Kidney (tissue), 14 donors: ENCODE measurements around the gene PRKACG. TPM values are rescaled to one million over a fixed set of nuclear protein-coding genes. Genes with fewer than 3 reads are reported as not detected.
A peak's percentile ranks its signal among the peaks of the same experiment; 100 is the strongest.

Source experiments
- DNase-seq, 5 donors: peaks; one replicate each; pipeline ENCODE4 v3.0.0-alpha.2; 2013 to 2020
- FAIRE-seq: peaks from 2 replicates; lab custom pipeline; 2012; peaks lifted over from hg19 to GRCh38; lab: Jason Lieb, UNC
- H3K27ac ChIP-seq, 2 donors: one replicate each; pipeline ENCODE4 v1.7.0; 2013; ENCODE audit warnings: low read depth in 2 of 2, low read length in 2 of 2, inconsistent platforms in 1 of 2
- H3K27me3 ChIP-seq: one replicate; pipeline ENCODE4 v1.7.1; 2013; ENCODE audit warnings: low read length, inconsistent platforms; ENCODE audit not compliant: control insufficient read depth, insufficient read depth
- H3K36me3 ChIP-seq, 3 donors: one replicate each; pipeline versions ENCODE4 v1.7.0 to v1.7.1; 2013; ENCODE audit warnings: low read length in 3 of 3, control low read depth in 1 of 3, inconsistent platforms in 1 of 3; ENCODE audit not compliant: insufficient read depth in 3 of 3, control insufficient read depth in 2 of 3
- H3K4me1 ChIP-seq, 3 donors: one replicate each; pipeline versions ENCODE4 v1.7.0 to v1.7.1; 2013; ENCODE audit warnings: low read length in 3 of 3, inconsistent platforms in 1 of 3, low read depth in 1 of 3; ENCODE audit not compliant: control insufficient read depth in 2 of 3, insufficient read depth in 2 of 3
- H3K4me3 ChIP-seq, 3 donors: one replicate each; pipeline versions ENCODE4 v1.7.0 to v1.8.1; 2013; ENCODE audit warnings: low read length in 3 of 3, control low read depth in 1 of 3, inconsistent platforms in 1 of 3
- H3K9ac ChIP-seq, 3 donors: one replicate each; pipeline versions ENCODE4 v1.7.0 to v1.7.1; 2013; ENCODE audit warnings: low read length in 3 of 3, control low read depth in 1 of 3, inconsistent platforms in 1 of 3
- H3K9me3 ChIP-seq, 3 donors: one replicate each; pipeline versions ENCODE4 v1.7.0 to v1.7.1; 2013; ENCODE audit warnings: low read length in 3 of 3, control low read depth in 1 of 3, inconsistent platforms in 1 of 3; ENCODE audit not compliant: control insufficient read depth in 2 of 3, insufficient read depth in 1 of 3
- intact Hi-C: fragments of 100-400 bp; cut with DNase I; formaldehyde crosslinking; loops from one replicate; pipeline ENCODE4 v1.11.1; 2022
- polyA plus RNA-seq: library from polyadenylated mRNA; stranded (reverse); fragments of 350-450 nt; fragmentation: Illumina TruSeq; extraction: RNeasy Lipid Tissue Mini Kit (QIAGEN cat#74804); gene quantifications from one replicate; pipeline ENCODE4 v1.2.3, GENCODE V29; 2014; ENCODE audit warnings: low read depth, low replicate concordance; ENCODE audit not compliant: insufficient read depth
- total RNA-seq: library from RNA; stranded (reverse); fragmentation: NEBNext Ultra II Directional; extraction: Animal tissue kit (Norgen Biotek cat#: 25700); gene quantifications from one replicate; pipeline ENCODE4 v1.2.1, GENCODE V29; 2021
- TF ChIP-seq, protein P1 (sequence below): IDR thresholded peaks from 3 replicates; pipeline ENCODE4 v1.5.1; 2012; ENCODE audit warnings: mild to moderate bottlenecking, moderate library complexity, borderline replicate concordance; ENCODE audit not compliant: insufficient read depth; ENCODE audit errors: extremely low read depth
- donor health status: control.
- donor health status: control.
- donor health status: control.
- donor health status: control.
- donor health status: control.
- donor health status: DM: yes; HTN: yes; CAD: no.
- donor health status: Normal renal cell carcinoma (clear cell type).

PRKACG gene
- total and polyA plus RNA-seq, 2 donors from 2014 or later, result not detected

DNA sequence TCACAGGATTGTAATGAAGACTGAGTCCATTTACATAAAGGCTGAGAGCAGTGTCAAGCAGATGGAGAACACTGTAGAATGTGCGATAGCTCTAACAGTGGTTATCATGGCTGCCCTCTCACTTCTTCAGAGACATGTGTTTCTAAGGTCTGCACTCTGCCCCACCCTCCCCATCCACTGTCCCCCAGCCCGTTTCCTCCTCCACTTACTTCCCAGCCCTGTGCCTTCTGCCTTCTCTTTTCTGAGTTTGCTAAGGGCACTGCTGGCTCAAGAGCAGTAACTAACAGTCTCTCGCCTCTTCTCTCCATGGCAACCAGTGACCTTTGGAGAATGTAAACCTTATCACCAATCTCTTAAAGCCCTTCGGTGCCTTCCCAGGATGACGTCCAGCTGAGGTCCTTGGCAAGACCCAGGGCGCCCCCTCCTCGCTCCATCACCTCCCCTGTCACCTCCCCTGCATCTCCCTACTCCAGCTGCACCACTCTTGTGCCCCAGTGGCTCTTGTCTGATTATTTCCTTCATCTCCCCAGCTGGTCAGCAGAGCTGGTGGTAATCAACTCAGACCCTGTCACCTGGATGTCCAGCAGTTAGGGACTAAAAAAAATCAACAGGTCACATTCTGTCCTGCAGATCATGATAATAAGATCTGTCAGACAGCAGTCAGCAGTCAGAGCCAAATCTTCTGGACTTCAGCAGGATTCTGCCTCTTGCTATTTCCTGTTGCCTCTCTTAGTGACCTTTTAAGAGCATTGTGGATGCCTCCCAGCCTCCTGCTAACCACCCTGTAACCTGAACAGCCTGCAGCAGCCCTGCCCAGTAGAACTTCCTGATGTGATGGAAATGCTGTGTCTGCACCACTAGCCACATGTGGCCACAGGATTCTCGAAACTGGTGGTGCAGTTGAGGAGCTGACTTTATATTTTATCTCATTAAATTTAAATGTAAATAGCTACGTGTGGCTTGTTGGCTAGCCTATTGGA is 30.6 kb upstream of the PRKACG start:
- no peak overlapping the region for H3K4me3 ChIP-seq
- DNase-seq (peak in 3 of 5 donors; percentile 51 to 58 (median 56)), FAIRE-seq (no peak)
- H3K4me1 ChIP-seq, result peaks cover 0 to 6% (median 5%) of the 10 kb centered on the region in 3 donors
- no peaks in the 10 kb centered on the region for H3K9me3 ChIP-seq
- TF ChIP-seq, protein P1, sequence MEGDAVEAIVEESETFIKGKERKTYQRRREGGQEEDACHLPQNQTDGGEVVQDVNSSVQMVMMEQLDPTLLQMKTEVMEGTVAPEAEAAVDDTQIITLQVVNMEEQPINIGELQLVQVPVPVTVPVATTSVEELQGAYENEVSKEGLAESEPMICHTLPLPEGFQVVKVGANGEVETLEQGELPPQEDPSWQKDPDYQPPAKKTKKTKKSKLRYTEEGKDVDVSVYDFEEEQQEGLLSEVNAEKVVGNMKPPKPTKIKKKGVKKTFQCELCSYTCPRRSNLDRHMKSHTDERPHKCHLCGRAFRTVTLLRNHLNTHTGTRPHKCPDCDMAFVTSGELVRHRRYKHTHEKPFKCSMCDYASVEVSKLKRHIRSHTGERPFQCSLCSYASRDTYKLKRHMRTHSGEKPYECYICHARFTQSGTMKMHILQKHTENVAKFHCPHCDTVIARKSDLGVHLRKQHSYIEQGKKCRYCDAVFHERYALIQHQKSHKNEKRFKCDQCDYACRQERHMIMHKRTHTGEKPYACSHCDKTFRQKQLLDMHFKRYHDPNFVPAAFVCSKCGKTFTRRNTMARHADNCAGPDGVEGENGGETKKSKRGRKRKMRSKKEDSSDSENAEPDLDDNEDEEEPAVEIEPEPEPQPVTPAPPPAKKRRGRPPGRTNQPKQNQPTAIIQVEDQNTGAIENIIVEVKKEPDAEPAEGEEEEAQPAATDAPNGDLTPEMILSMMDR, result no peak
- intact Hi-C loops, result no loop called here
- H3K27me3 ChIP-seq, result no peaks in the 10 kb centered on the region
- no peak overlapping the region for H3K9ac ChIP-seq
- peak overlapping the region in 1 of 2 donors; percentile 22 for H3K27ac ChIP-seq
- peaks cover 0 to 7% (median 4%) of the 10 kb centered on the region in 3 donors for H3K36me3 ChIP-seq

GRCh38 chr9:69040646-69041045 is 26.7 kb upstream of the PRKACG start:
- Histone ChIP-seq H3K27me3 (no peaks in the 10 kb centered on the region), H3K4me3 (no peak overlapping the region), H3K9ac (no peak overlapping the region), H3K27ac (no peak overlapping the region), H3K36me3 (no peaks in the 10 kb centered on the region), H3K9me3 (no peaks in the 10 kb centered on the region), H3K4me1 (peaks cover 0 to 10% (median 9%) of the 10 kb centered on the region in 3 donors)
- FAIRE-seq (no peak), DNase-seq (no peak)
- TF ChIP-seq, protein P1, result no peak
- intact Hi-C loops, result no loop called here

GRCh38 chr9:69036799-69037198 is 22.9 kb upstream of the PRKACG start:
- Histone ChIP-seq H3K4me3 (peak overlapping the region; percentile 86 to 94 (median 88)), H3K27me3 (no peaks in the 10 kb centered on the region), H3K9ac (peak overlapping the region in 2 of 3 donors; percentile 71 to 88), H3K4me1 (peaks cover 0 to 8% (median 4%) of the 10 kb centered on the region in 3 donors), H3K27ac (no peak overlapping the region), H3K9me3 (no peaks in the 10 kb centered on the region), H3K36me3 (no peaks in the 10 kb centered on the region)
- intact Hi-C loops, result no loop called here
- TF ChIP-seq, protein P1, result no peak
- DNase-seq (no peak), FAIRE-seq (no peak)
